ENCODE results near the gene SCG3. TPM values are rescaled to one million over a fixed set of nuclear protein-coding genes. Genes with fewer than 3 reads are reported as not detected.

SCG3 gene
- total RNA-seq, 1 experiment from 2014 or later = not detected

- H3K9me2 ChIP-seq (replicated peaks; ENCODE audit: low read length) = no peaks in the 10 kb centered on the region
- ChIA-PET CTCF (no interaction called here), POLR2A (ENCODE audit: unreplicated experiment) (no interaction called here)
- no peaks in the 10 kb centered on the region for H4K20me1 ChIP-seq (ENCODE audit: low read length)
- H3K9ac ChIP-seq (ENCODE audit: low read length) = no peak overlapping the region
- H3K27ac ChIP-seq (ENCODE audit: low read length) = no peak overlapping the region
- H3K79me2 ChIP-seq (ENCODE audit: low read length) = no peaks in the 10 kb centered on the region
- TF ChIP-seq CTCF (conservative IDR thresholded peaks at IDR 0.05; ENCODE audit: low read depth, low read length) = no peak
- TF ChIP-seq EZH2 (IDR thresholded peaks at IDR 0.05; ENCODE audit: low read length, unreplicated experiment) = no peak
- TF ChIP-seq EZH2phosphoT487 (IDR thresholded peaks at IDR 0.05; ENCODE audit: borderline replicate concordance, low read length) = no peak
- H3K4me3 ChIP-seq (ENCODE audit: low read length) = no peak overlapping the region
- no peaks in the 10 kb centered on the region for H3F3A ChIP-seq (ENCODE audit: low read length, unreplicated experiment)
- H3K36me3 ChIP-seq (ENCODE audit: low read depth, low read length) = no peaks in the 10 kb centered on the region
- intact Hi-C loops (cut with micrococcal nuclease) = no loop called here
- H3K4me1 ChIP-seq (ENCODE audit: insufficient read depth, low read length) = no peaks in the 10 kb centered on the region
- H3K4me2 ChIP-seq (ENCODE audit: low read length) = no peak overlapping the region
- ATAC-seq = no peak
- no peaks in the 10 kb centered on the region for H3K9me3 ChIP-seq (ENCODE audit: low read length)
- no peaks in the 10 kb centered on the region for H3K27me3 ChIP-seq (ENCODE audit: low read length)
- no TSS peak for BruUV-seq (replicated peaks)
- H2AFZ ChIP-seq (ENCODE audit: low read length) = no peak overlapping the region
- DNase-seq = no peak
Measured at GRCh38 chr15:51765751-51766150, 84.4 kb downstream of the SCG3 start.

- no peaks in the 10 kb centered on the region for H3K27me3 ChIP-seq (ENCODE audit: low read length)
- ChIA-PET CTCF (no interaction called here), POLR2A (ENCODE audit: unreplicated experiment) (no interaction called here)
- no peak overlapping the region for H3K9ac ChIP-seq (ENCODE audit: low read length)
- H3K9me2 ChIP-seq (replicated peaks; ENCODE audit: low read length) = no peaks in the 10 kb centered on the region
- BruUV-seq (replicated peaks) = no TSS peak
- no peaks in the 10 kb centered on the region for H3K79me2 ChIP-seq (ENCODE audit: low read length)
- H3K4me3 ChIP-seq (ENCODE audit: low read length) = no peak overlapping the region
- ATAC-seq = no peak
- no peak overlapping the region for H2AFZ ChIP-seq (ENCODE audit: low read length)
- no peak overlapping the region for H3K4me2 ChIP-seq (ENCODE audit: low read length)
- H4K20me1 ChIP-seq (ENCODE audit: low read length) = no peaks in the 10 kb centered on the region
- H3K36me3 ChIP-seq (ENCODE audit: low read depth, low read length) = no peaks in the 10 kb centered on the region
- DNase-seq = no peak
- no peak overlapping the region for H3K27ac ChIP-seq (ENCODE audit: low read length)
- intact Hi-C loops (cut with micrococcal nuclease) = no loop called here
- no peaks in the 10 kb centered on the region for H3K4me1 ChIP-seq (ENCODE audit: insufficient read depth, low read length)
- no peak for TF ChIP-seq CTCF (conservative IDR thresholded peaks at IDR 0.05; ENCODE audit: low read depth, low read length)
- no peak for TF ChIP-seq EZH2phosphoT487 (IDR thresholded peaks at IDR 0.05; ENCODE audit: borderline replicate concordance, low read length)
- no peak for TF ChIP-seq EZH2 (IDR thresholded peaks at IDR 0.05; ENCODE audit: low read length, unreplicated experiment)
- no peaks in the 10 kb centered on the region for H3K9me3 ChIP-seq (ENCODE audit: low read length)
- H3F3A ChIP-seq (ENCODE audit: low read length, unreplicated experiment) = no peaks in the 10 kb centered on the region
Measured at GRCh38 chr15:51766341-51766740, 85.0 kb downstream of the SCG3 start.

GRCh38 chr15:51768018-51768417 lies 86.7 kb downstream of the SCG3 start:
- H2AFZ ChIP-seq (ENCODE audit: low read length) = no peak overlapping the region

More at GRCh38 chr15:51768018-51768417, 86.7 kb downstream of the SCG3 start:
- no peaks in the 10 kb centered on the region for H3K9me2 ChIP-seq (replicated peaks; ENCODE audit: low read length)
- H4K20me1 ChIP-seq (ENCODE audit: low read length) = no peaks in the 10 kb centered on the region
- ATAC-seq (no peak), DNase-seq (no peak)
- intact Hi-C loops (cut with micrococcal nuclease) = no loop called here
- H3F3A ChIP-seq (ENCODE audit: low read length, unreplicated experiment) = no peaks in the 10 kb centered on the region
- ChIA-PET POLR2A (ENCODE audit: unreplicated experiment) (no interaction called here), CTCF (no interaction called here)
- H3K4me1 ChIP-seq (ENCODE audit: insufficient read depth, low read length) = no peaks in the 10 kb centered on the region
- H3K4me2 ChIP-seq (ENCODE audit: low read length) = no peak overlapping the region
- H3K4me3 ChIP-seq (ENCODE audit: low read length) = no peak overlapping the region
- BruUV-seq (replicated peaks) = no TSS peak
- TF ChIP-seq CTCF (conservative IDR thresholded peaks at IDR 0.05; ENCODE audit: low read depth, low read length) (no peak), EZH2phosphoT487 (IDR thresholded peaks at IDR 0.05; ENCODE audit: borderline replicate concordance, low read length) (no peak), EZH2 (IDR thresholded peaks at IDR 0.05; ENCODE audit: low read length, unreplicated experiment) (no peak)
- H3K27me3 ChIP-seq (ENCODE audit: low read length) = no peaks in the 10 kb centered on the region
- H3K27ac ChIP-seq (ENCODE audit: low read length) = no peak overlapping the region
- no peak overlapping the region for H3K9ac ChIP-seq (ENCODE audit: low read length)
- no peaks in the 10 kb centered on the region for H3K79me2 ChIP-seq (ENCODE audit: low read length)
- H3K36me3 ChIP-seq (ENCODE audit: low read depth, low read length) = no peaks in the 10 kb centered on the region
- H3K9me3 ChIP-seq (ENCODE audit: low read length) = no peaks in the 10 kb centered on the region

Other genes starting within 250 kb of the SCG3 start
- gene DMXL2, start 58.7 kb upstream of the SCG3 start, total RNA-seq (2014; rRNA removed) = 10.9 and 11.1 TPM in 2 replicates
- gene LYSMD2, start 56.2 kb downstream of the SCG3 start, total RNA-seq (2014; rRNA removed) = 5.2 and 6.0 TPM in 2 replicates
- gene TMOD2, start 70.1 kb downstream of the SCG3 start, total RNA-seq (2014; rRNA removed) = 0.95 and 1.4 TPM in 2 replicates
- 35.5 and 43.9 TPM in 2 replicates for gene TMOD3, start 148.2 kb downstream of the SCG3 start, total RNA-seq (2014; rRNA removed)

Measured in PC-3 (cell line).